Germinal center (tissue), 1 donor: ENCODE results near the gene PAOX.
A peak's percentile ranks its signal among the peaks of the same experiment; 100 is the strongest.

Experiments
- DNase-seq: peaks from one replicate; pipeline ENCODE4 v3.0.0; 2012; ENCODE audit warnings: mixed read lengths, low spot score

PAOX gene

DNA sequence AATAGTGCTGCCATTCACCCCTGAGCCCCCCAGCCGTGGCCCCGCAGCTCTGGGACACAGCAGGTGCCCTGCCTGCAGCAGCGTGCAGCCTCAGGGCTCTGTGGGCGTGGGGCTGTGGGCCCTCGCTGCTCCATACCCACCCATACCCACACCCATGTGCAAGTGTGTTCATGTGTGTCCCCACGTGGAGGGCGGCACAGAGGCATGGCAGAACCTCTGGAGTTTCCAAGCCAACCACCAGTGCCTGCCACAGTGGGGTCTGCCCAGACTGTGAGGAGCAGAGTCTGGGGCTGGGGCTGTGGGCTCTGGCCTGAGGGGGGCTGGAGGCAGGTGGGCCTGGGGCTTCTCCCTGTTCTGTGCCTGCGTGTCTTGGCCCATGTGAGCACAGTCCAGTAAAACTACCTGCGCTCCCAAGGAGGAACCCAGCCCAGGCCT lies 29.5 kb upstream of the PAOX start:
- DNase-seq: no peak

GRCh38 chr10:133350283-133350949 lies 28.6 kb upstream of the PAOX start:
- DNase-seq: no peak

- DNase-seq: no peak
Observed at GRCh38 chr10:133350950-133351329, 28.1 kb upstream of the PAOX start.

GRCh38 chr10:133351408-133352318 lies 27.4 kb upstream of the PAOX start:
- no peak for DNase-seq

GRCh38 chr10:133353202-133353959 lies 25.7 kb upstream of the PAOX start:
- no peak for DNase-seq

DNA sequence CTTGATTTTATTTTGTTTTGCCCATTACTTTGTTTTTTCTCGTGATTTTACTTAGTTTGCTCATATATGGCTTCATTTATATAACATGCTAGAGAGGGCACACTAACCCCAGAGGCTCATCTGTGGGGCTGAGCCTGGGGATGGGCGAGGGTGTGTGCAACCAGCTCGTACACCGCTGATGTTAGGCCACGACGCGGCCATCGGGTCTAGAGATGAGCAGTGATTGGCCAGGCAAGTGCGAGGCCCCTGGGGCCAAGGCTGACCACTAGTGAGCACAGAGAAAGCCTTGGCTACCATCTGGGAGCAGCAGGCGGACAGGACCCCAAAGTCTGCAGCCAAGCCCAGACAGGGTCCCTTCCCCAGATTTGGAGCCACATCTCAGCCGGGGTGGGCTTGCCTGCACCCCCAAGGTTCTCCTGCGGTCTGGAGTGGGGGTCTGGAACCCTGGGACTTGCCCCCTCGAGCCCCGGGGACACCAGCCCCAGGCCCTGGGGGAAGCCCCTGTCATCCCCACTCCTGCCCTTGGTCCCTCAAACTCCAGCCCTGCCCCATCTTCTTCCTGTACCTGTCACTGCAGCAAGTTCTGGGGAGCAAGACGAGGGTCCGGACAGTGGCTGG lies 25.0 kb upstream of the PAOX start:
- no peak for DNase-seq

DNA sequence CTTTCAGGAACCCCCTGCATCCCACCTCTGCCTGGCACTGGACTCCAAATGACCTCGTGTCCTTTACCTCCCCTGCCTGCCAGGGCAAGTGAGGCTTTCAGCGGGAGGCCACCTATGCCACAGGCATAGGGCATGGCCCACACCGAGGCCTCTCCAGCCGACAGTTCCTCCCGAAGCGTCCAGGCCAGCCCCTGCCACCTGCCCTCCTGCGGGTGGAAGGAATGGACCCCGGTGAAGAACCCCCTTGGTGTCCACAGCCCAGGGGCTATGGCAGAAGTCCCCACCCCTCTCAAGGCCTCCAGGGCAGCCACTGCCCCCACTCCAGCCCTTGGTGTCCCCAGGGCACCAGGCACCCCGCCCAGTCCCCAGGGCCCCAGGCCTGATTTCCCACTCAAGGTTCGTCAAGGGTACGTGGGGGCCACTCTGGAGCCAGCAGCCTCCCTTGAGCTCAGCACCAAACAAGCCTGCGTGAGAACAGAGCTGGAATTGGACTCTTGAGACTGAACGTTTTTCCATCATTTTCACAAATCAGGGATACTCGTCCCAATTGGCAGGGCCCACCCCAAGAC lies 24.3 kb upstream of the PAOX start:
- DNase-seq: no peak

- no peak for DNase-seq
Observed at GRCh38 chr10:133355266-133355665, 23.8 kb upstream of the PAOX start.

DNA sequence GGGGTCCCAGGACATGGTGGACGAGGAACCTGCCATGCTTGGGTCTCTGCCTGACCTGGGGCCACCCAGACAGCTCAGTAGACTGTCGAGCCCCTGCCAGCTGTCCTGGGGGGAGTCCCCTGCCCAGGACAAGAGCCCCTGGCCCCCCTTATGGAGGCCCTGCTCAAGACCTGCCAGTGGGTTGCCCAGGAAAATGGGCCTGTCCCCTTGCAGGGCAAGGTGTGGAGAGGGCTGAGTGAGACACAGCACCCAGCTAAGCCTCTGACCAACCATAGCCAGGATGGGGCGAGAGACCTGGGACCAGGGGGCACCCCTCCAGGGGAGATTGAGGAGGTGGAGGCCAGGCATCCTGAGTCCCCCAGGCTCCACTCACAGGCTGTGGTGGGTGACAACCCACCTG lies 23.1 kb upstream of the PAOX start:
- DNase-seq: no peak

DNA sequence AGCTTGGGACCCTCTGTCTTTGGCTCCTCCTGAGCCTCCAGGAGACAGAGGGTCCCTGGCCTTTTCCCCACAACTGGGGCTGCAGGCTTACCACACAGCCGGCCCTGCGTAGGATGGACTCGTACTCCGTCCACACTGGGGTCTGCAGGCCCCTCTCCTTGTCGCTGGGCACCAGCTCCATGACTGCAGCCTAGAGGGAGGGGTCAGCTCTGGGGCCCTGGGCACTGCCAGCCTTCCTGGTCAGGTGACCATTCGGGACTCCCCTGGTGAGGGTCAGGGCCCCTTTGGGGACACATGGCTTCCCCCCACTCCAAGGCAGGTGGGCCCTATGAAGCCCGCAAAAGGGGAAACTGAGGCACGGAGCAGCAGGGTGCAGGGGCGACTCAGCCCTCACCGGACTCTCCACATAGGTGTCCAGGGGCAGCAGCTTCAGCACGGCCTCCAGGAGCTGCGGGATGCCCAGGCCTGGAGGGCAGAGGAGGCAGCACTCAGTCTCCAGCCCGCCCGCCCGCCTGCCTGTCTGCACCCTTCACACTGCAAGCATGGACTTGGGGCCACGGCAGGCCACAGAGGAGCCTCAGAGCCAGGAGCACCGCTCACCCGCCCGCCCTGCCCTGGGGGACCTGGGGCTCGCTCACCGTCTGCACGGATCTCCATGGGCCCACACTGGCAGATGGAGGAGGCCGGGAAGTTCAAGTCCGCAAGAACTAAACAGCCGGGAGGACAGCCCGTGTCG lies 22.3 kb upstream of the PAOX start:
- no peak for DNase-seq

GRCh38 chr10:133357285-133358161 lies 21.5 kb upstream of the PAOX start, which contains the start of gene FUOM:
TSS of gene FUOM (minus strand) at chr10:133358019. CDS start at chr10:133358007, 12 bp downstream.
- DNase-seq: peak; percentile 95

DNA sequence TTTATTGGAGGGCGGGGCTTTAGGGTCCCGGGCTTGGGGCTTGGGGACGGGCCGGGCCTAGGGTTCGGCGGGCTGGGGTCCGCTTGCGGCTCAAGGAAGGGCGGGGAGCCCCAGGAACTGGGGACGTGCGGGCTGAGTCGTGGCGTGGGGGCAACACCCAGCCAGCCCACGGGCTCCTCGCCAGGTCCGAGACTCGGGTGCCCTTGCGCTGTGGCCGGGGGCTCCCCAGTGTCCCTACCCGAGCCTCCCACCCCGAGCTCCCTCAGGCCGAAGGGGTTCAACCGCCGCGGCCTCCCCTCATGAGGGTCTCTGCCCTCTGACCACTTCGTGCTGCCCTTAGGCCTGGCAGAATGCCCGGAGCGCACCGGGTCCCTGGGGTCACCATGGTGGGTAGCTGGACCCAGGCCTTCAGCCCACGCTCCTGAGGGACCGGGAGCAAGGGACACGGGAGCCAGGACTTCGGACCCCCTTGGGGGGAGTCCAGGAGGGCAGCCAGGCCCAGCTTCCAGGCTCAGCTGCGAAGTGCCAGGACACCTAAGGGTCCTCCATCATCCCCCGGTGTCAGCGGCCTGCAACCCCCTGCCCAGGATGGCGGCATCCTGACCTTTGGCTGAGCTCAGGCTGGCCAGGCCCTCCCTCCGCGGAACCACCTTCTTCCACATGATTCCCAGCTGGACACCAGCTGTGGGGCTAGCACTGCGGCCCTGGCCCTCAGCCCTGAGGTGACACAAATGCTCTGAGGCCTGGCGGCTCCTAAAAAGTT lies 20.7 kb upstream of the PAOX start:
- DNase-seq: no peak

GRCh38 chr10:133358925-133359310 lies 20.1 kb upstream of the PAOX start:
- DNase-seq: no peak

DNA sequence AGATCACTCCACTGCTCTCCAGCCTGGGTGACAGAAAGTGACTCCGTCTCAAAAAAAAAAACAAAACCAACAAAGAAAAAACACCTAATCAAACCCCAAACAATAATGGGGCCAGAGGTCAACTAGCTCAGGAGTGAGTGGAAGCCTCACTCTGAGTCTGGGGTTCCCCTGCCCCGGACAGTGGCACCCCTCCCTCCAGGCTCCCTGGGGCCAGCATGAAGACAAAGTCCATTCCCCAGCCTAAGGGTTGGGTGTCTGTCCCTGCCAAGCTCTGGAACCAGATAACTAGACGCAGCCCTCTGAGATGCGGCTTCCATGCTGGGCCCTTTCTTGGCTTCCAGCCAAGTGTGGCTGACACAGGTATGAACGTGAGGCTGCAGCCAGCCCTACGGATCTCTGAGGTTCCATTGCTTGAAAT lies 19.5 kb upstream of the PAOX start:
- no peak for DNase-seq

DNA sequence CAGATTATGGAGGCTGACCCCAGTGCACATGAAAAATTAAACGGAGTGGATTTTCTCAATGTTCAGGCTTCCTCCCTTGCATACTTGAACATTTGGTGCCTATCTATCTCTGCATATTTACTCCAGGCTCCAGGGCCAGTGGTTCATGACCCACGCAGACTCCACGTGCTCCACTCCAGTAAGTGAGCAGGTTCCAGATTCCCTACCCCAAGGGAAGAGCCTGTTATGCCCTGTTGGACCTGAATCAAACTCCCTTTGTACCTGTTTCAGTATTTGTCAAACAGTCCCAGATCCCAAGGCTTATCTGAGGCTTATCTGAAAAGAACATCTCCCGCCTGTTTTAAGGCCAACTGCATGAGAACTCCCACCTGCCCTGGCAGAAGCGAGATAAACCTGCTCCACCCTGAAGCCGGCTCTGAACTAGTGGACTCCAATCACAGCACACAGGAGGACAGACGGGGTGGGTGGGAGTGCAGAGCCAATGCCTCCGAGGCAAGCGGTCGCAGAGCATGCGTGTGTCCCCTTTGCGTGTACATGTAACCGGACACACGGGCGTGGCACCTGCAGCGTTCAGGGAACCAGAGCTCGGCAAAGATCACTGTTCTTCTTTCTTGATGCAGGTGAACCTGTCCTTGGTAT lies 19.0 kb upstream of the PAOX start:
- DNase-seq: no peak

- no peak for DNase-seq
Observed at GRCh38 chr10:133361227-133361626, 17.8 kb upstream of the PAOX start.

GRCh38 chr10:133361773-133362441 lies 17.2 kb upstream of the PAOX start:
- no peak for DNase-seq

GRCh38 chr10:133362846-133363245 lies 16.2 kb upstream of the PAOX start:
- no peak for DNase-seq
